MM.1S (cell line): ENCODE data around the gene PI4K2A.
"Not testable (repeated sequence)": the region's sequence is repeated elsewhere in the genome, so short reads cannot be mapped to it uniquely, and the experiment has no call there.

Experiments used
- DNase-seq: peaks from one replicate; pipeline ENCODE4 v3.0.0-alpha.2; 2015
- H2AFZ ChIP-seq: fragments of 300-600 bp; sonication (generic); 2 replicates; pipeline ENCODE4 v1.6.0; 2016; ENCODE audit warnings: antibody characterized with exemption, low read length
- H3F3A ChIP-seq: fragments of 300-600 bp; sonication (generic); 2 replicates; pipeline ENCODE4 v1.6.1; 2016; ENCODE audit warnings: mild to moderate bottlenecking, antibody characterized with exemption, low read length, moderate library complexity, mixed read lengths; ENCODE audit not compliant: insufficient read depth
- H3K27ac ChIP-seq: fragments of 300-600 bp; sonication (generic); 2 replicates; pipeline ENCODE4 v1.5.1; 2016; ENCODE audit warnings: mild to moderate bottlenecking, low read length
- H3K27me3 ChIP-seq: fragments of 300-600 bp; sonication (generic); replicated peaks from 2 replicates; pipeline ENCODE4 v1.6.0; 2016; ENCODE audit warnings: low read length; ENCODE audit not compliant: insufficient read depth
- H3K36me3 ChIP-seq: fragments of 300-600 bp; sonication (generic); replicated peaks from 2 replicates; pipeline ENCODE4 v1.6.1; 2016; ENCODE audit warnings: mild to moderate bottlenecking, low read length, mixed read lengths; ENCODE audit not compliant: insufficient read depth
- H3K4me1 ChIP-seq: fragments of 300-600 bp; sonication (generic); 2 replicates; pipeline ENCODE4 v1.6.1; 2016; ENCODE audit warnings: low read length, mixed read lengths
- H3K4me2 ChIP-seq: fragments of 300-600 bp; sonication (generic); 2 replicates; pipeline ENCODE4 v1.6.0; 2016; ENCODE audit warnings: low read depth, low read length
- H3K4me3 ChIP-seq: fragments of 300-600 bp; sonication (generic); 2 replicates; pipeline ENCODE4 v1.5.1; 2016; ENCODE audit warnings: low read length, mixed read lengths
- H3K79me2 ChIP-seq: fragments of 300-600 bp; sonication (generic); 2 replicates; pipeline ENCODE4 v1.6.1; 2016; ENCODE audit warnings: mixed run types, low read length, mixed read lengths
- H3K9ac ChIP-seq: fragments of 300-600 bp; sonication (generic); 2 replicates; pipeline ENCODE4 v1.6.1; 2016; ENCODE audit warnings: low read length, mixed read lengths
- H3K9me2 ChIP-seq: fragments of 300-600 bp; sonication (generic); replicated peaks from 2 replicates; pipeline ENCODE4 v1.6.1; 2016; ENCODE audit warnings: mild to moderate bottlenecking, low read length, mixed read lengths; ENCODE audit not compliant: insufficient read depth
- H3K9me3 ChIP-seq: fragments of 300-600 bp; sonication (generic); replicated peaks from 2 replicates; pipeline ENCODE4 v1.6.1; 2016; ENCODE audit warnings: mild to moderate bottlenecking, low read length, mixed read lengths; ENCODE audit not compliant: insufficient read depth
- H4K20me1 ChIP-seq: fragments of 300-600 bp; sonication (generic); 2 replicates; pipeline ENCODE4 v1.6.1; 2016; ENCODE audit warnings: mild to moderate bottlenecking, low read length, moderate library complexity, mixed read lengths; ENCODE audit not compliant: insufficient read depth
- CTCF ChIP-seq: fragments of 300-600 bp; sonication (generic); IDR thresholded peaks from 2 replicates; pipeline ENCODE4 v1.5.1; 2016; ENCODE audit warnings: antibody characterized with exemption, low read length, mixed read lengths
- EZH2 ChIP-seq: fragments of 300-600 bp; sonication (generic); optimal IDR thresholded peaks from 2 replicates; pipeline ENCODE3; 2017; ENCODE audit warnings: low read depth, mild to moderate bottlenecking, antibody characterized with exemption, low read length, mixed read lengths
- EZH2phosphoT487 ChIP-seq: fragments of 300-600 bp; sonication (generic); IDR thresholded peaks from 2 replicates; pipeline ENCODE4 v1.6.1; 2018; ENCODE audit warnings: antibody characterized with exemption, low read length

Gene PI4K2A

GRCh38 chr10:97648562-97649404 lies 8.3 kb downstream of the PI4K2A start:
- no peak overlapping the region for H3K4me2 ChIP-seq
- no peak overlapping the region for H3K9ac ChIP-seq
- H3K27me3 ChIP-seq = no peaks in the 10 kb centered on the region
- no peaks in the 10 kb centered on the region for H3K9me3 ChIP-seq
- H3K27ac ChIP-seq = no peak overlapping the region
- H2AFZ ChIP-seq = no peak overlapping the region
- no peaks in the 10 kb centered on the region for H3F3A ChIP-seq
- peaks cover 8% of the 10 kb centered on the region for H3K4me1 ChIP-seq
- H3K79me2 ChIP-seq = peaks cover 37% of the 10 kb centered on the region
- TF ChIP-seq EZH2phosphoT487 = no peak
- TF ChIP-seq EZH2 = no peak
- no peak for TF ChIP-seq CTCF
- H3K9me2 ChIP-seq = no peaks in the 10 kb centered on the region
- H3K36me3 ChIP-seq = peaks cover 5% of the 10 kb centered on the region; the same call in 1 of the 2 replicates
- H3K4me3 ChIP-seq = no peak overlapping the region
- DNase-seq = no peak
- H4K20me1 ChIP-seq = 0 out of 2 replicates have a peak, but pooled peaks cover 3% of the 10 kb centered on the region

GRCh38 chr10:97649405-97649750 lies 8.9 kb downstream of the PI4K2A start:
- not testable (repeated sequence) for H3K27me3 ChIP-seq, H3K4me3 ChIP-seq, H3K36me3 ChIP-seq, H3K27ac ChIP-seq, H3F3A ChIP-seq, H3K9me2 ChIP-seq, H3K4me2 ChIP-seq, DNase-seq, H4K20me1 ChIP-seq, H3K9ac ChIP-seq, H2AFZ ChIP-seq, H3K9me3 ChIP-seq, H3K4me1 ChIP-seq
- peaks cover 34% of the 10 kb centered on the region for H3K79me2 ChIP-seq

- no peak for DNase-seq
- Histone ChIP-seq H3K9me2 (no peaks in the 10 kb centered on the region), H3K79me2 (peaks cover 26% of the 10 kb centered on the region), H3K27me3 (no peaks in the 10 kb centered on the region), H4K20me1 (no peaks in the 10 kb centered on the region), H3K27ac (no peak overlapping the region), H3K4me1 (peaks cover 8% of the 10 kb centered on the region), H3F3A (no peaks in the 10 kb centered on the region), H2AFZ (no peak overlapping the region), H3K9me3 (no peaks in the 10 kb centered on the region), H3K4me2 (no peak overlapping the region), H3K9ac (no peak overlapping the region), H3K4me3 (no peak overlapping the region), H3K36me3 (peaks cover 5% of the 10 kb centered on the region; the same call in 1 of the 2 replicates)
- no peak for TF ChIP-seq CTCF
- no peak for TF ChIP-seq EZH2phosphoT487
- TF ChIP-seq EZH2 = no peak
These were observed 10.3 kb downstream of the PI4K2A start for GRCh38 chr10:97650726-97651125.

GRCh38 chr10:97651773-97652172 lies 11.3 kb downstream of the PI4K2A start:
- Histone ChIP-seq H3K4me3 (no peak overlapping the region), H3K36me3 (peaks cover 5% of the 10 kb centered on the region; the same call in 1 of the 2 replicates), H3K9me3 (no peaks in the 10 kb centered on the region), H3K4me1 (peaks cover 8% of the 10 kb centered on the region), H3K9ac (no peak overlapping the region), H3K27ac (no peak overlapping the region), H3K4me2 (no peak overlapping the region), H3K27me3 (no peaks in the 10 kb centered on the region), H3K9me2 (no peaks in the 10 kb centered on the region), H4K20me1 (no peaks in the 10 kb centered on the region), H3K79me2 (peaks cover 26% of the 10 kb centered on the region), H2AFZ (no peak overlapping the region), H3F3A (no peaks in the 10 kb centered on the region)
- TF ChIP-seq EZH2phosphoT487 (no peak), EZH2 (no peak)
- no peak for DNase-seq
